Kidney epithelial cell (primary cell): ENCODE results near the gene ERGIC3. TPM values are rescaled to one million over a fixed set of nuclear protein-coding genes. Genes with fewer than 3 reads are reported as not detected.
A peak's percentile ranks its signal among the peaks of the same experiment; 100 is the strongest.

ENCODE experiments used
- DNase-seq: peaks from one replicate; pipeline ENCODE4 v3.0.0-alpha.2; 2010; ENCODE audit warnings: low read depth
- H3K27me3 ChIP-seq: 2 replicates; pipeline ENCODE4 v1.6.0; 2011; ENCODE audit warnings: low read length; ENCODE audit not compliant: control insufficient read depth, insufficient read depth
- H3K36me3 ChIP-seq: 2 replicates; pipeline ENCODE4 v1.5.1; 2011; ENCODE audit warnings: low read length; ENCODE audit not compliant: control insufficient read depth, insufficient read depth
- H3K4me3 ChIP-seq: 2 replicates; pipeline ENCODE4 v1.5.1; 2011; ENCODE audit warnings: low read depth, mild to moderate bottlenecking, control low read depth, low read length
- CTCF ChIP-seq: IDR thresholded peaks from 2 replicates; pipeline ENCODE4 v1.5.1; 2011; ENCODE audit warnings: mild to moderate bottlenecking, moderate library complexity, low read length, control low read depth, inconsistent platforms; ENCODE audit not compliant: insufficient read depth, poor library complexity, severe bottlenecking
- total RNA-seq: library from RNA; depleted of rRNA; stranded (reverse); fragments of >200 nt; gene quantifications from 2 replicates; pipeline ENCODE4 v1.2.3, GENCODE V29; 2015

Gene ERGIC3
- total RNA-seq, 1 donor from 2014 or later = 215 TPM

- no peaks in the 10 kb centered on the region for H3K36me3 ChIP-seq
- peaks cover 37% of the 10 kb centered on the region for H3K27me3 ChIP-seq
- no peak overlapping the region for H3K4me3 ChIP-seq
- TF ChIP-seq CTCF = no peak
- no peak for DNase-seq
Observed at GRCh38 chr20:35601990-35602389, 60.1 kb downstream of the ERGIC3 start.

GRCh38 chr20:35602851-35603495 lies 61.1 kb downstream of the ERGIC3 start:
- H3K4me3 ChIP-seq = no peak overlapping the region
- H3K36me3 ChIP-seq = no peaks in the 10 kb centered on the region
- no peak for DNase-seq
- H3K27me3 ChIP-seq = peaks cover 37% of the 10 kb centered on the region
- no peak for TF ChIP-seq CTCF

GRCh38 chr20:35603695-35604448 lies 62.0 kb downstream of the ERGIC3 start:
- DNase-seq = peak; percentile 48
- no peak overlapping the region for H3K4me3 ChIP-seq
- no peaks in the 10 kb centered on the region for H3K36me3 ChIP-seq
- no peak for TF ChIP-seq CTCF
- H3K27me3 ChIP-seq = peaks cover 35% of the 10 kb centered on the region

GRCh38 chr20:35604449-35604747 lies 62.5 kb downstream of the ERGIC3 start:
- Histone ChIP-seq H3K27me3 (peaks cover 30% of the 10 kb centered on the region), H3K4me3 (no peak overlapping the region), H3K36me3 (no peaks in the 10 kb centered on the region)
- DNase-seq = no peak
- TF ChIP-seq CTCF = peak; percentile 58

GRCh38 chr20:35606127-35606526 lies 64.2 kb downstream of the ERGIC3 start:
- peaks cover 13% of the 10 kb centered on the region for H3K27me3 ChIP-seq

More at GRCh38 chr20:35606127-35606526, 64.2 kb downstream of the ERGIC3 start:
- Histone ChIP-seq H3K4me3 (no peak overlapping the region), H3K36me3 (no peaks in the 10 kb centered on the region)
- TF ChIP-seq CTCF = no peak
- no peak for DNase-seq

Other genes starting within 250 kb of the ERGIC3 start
- not detected in 2 replicates for gene FAM83C, start 249.7 kb upstream of the ERGIC3 start, total RNA-seq
- 25.2 and 33.9 TPM in 2 replicates for gene UQCC1, start 130.1 kb upstream of the ERGIC3 start, total RNA-seq
- gene GDF5, start 103.8 kb upstream of the ERGIC3 start, total RNA-seq = 1.9 and 2.9 TPM in 2 replicates
- 43.7 and 65.3 TPM in 2 replicates for gene CEP250, start 86.5 kb upstream of the ERGIC3 start, total RNA-seq
- gene C20orf173, start 12.4 kb upstream of the ERGIC3 start, total RNA-seq = not detected in 2 replicates
- 2.6 and 7.9 TPM in 2 replicates for gene SPAG4, start 73.8 kb downstream of the ERGIC3 start, total RNA-seq
- gene CPNE1, start 122.8 kb downstream of the ERGIC3 start, total RNA-seq = 109 and 158 TPM in 2 replicates
- gene RBM12, start 122.8 kb downstream of the ERGIC3 start, total RNA-seq = 35.7 and 43.2 TPM in 2 replicates
- 25.9 and 30.8 TPM in 2 replicates for gene NFS1, start 157.3 kb downstream of the ERGIC3 start, total RNA-seq
- gene ROMO1, start 157.3 kb downstream of the ERGIC3 start, total RNA-seq = 372 and 719 TPM in 2 replicates
- 204 and 224 TPM in 2 replicates for gene RBM39, start 200.2 kb downstream of the ERGIC3 start, total RNA-seq
- gene PHF20, start 229.9 kb downstream of the ERGIC3 start, total RNA-seq = 34.5 and 39.0 TPM in 2 replicates